ENCODE measurements around the gene INPP5A.

The INPP5A gene

DNA sequence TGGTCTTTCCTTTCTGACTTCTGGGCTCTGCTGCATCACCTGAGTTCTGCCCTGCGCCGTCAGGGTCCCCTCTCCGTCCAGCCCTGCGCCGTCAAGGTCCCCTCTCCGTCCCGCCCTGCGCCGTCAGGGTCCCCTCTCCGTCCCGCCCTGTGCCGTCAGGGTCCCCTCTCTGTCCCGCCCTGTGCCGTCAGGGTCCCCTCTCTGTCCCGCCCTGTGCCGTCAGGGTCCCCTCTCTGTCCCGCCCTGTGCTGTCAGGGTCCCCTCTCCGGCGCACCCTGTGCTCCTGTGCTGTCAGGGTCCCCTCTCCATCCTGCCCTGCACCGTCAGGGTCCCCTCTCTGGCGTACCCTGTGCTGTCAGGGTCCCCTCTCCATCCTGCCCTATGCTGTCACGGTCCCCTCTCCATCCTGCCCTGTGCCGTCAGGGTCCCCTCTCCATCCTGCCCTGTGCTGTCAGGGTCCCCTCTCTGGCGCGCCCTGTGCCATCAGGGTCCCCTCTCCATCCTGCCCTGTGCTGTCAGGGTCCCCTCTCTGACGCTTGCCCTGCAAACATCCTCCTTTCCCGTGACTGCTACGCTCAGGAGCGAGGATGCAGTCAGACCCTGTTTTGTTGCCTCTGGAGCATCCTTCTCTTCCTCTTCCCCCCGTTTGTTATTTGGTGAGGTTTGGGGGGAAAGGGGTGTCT, 66.4 kb downstream of the INPP5A start:
- no peaks in the 10 kb centered on the region for H3K4me1 ChIP-seq (ENCODE audit: insufficient read depth, low read length)

DNA sequence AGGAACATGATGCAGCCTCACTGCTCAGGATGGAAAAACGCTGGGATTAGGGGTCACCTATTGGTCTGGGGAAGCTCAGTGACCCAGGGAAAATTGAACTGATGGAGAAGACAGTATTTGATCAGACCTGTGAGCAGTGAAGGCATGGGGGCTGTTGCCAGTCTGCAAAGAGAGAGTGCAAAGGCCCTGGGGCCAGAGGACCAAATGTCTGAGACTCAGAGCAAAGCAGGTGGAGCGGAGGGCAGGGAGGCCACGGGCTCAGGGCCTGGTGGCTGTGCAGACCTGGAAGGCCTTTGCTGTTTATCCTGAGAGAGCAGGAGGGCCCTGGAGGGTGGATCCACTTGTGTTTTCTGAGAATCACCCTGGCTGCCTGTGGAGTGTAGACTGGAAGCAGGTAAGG, 67.1 kb downstream of the INPP5A start:
- Histone ChIP-seq H3K36me3 (ENCODE audit: insufficient read depth, low read length) (no peaks in the 10 kb centered on the region), H3K9me3 (ENCODE audit: insufficient read depth, low read depth, low read length) (peaks cover 26% of the 10 kb centered on the region), H3K27ac (ENCODE audit: low read depth, low read length) (no peak overlapping the region), H3K27me3 (ENCODE audit: insufficient read depth, low read length) (no peaks in the 10 kb centered on the region), H3K4me1 (ENCODE audit: insufficient read depth, low read length) (no peaks in the 10 kb centered on the region), H3K9ac (ENCODE audit: low read depth, low read length) (no peak overlapping the region), H3K4me3 (ENCODE audit: low read length) (no peak overlapping the region)
- WGBS, result 90% methylated on average over 3 of the region's 3 CpGs

More for the DNA sequence above, 66.4 kb downstream of the INPP5A start:
- Histone ChIP-seq H3K9ac (ENCODE audit: low read depth, low read length) (no peak overlapping the region), H3K27ac (ENCODE audit: low read depth, low read length) (no peak overlapping the region), H3K36me3 (ENCODE audit: insufficient read depth, low read length) (no peaks in the 10 kb centered on the region), H3K9me3 (ENCODE audit: insufficient read depth, low read depth, low read length) (peaks cover 30% of the 10 kb centered on the region), H3K4me3 (ENCODE audit: low read length) (no peak overlapping the region), H3K27me3 (ENCODE audit: insufficient read depth, low read length) (no peaks in the 10 kb centered on the region)
- 96% methylated on average over 29 of the region's 30 CpGs for WGBS

- peaks cover 19% of the 10 kb centered on the region for H3K9me3 ChIP-seq (ENCODE audit: insufficient read depth, low read depth, low read length)
- H3K27ac ChIP-seq (ENCODE audit: low read depth, low read length), result no peak overlapping the region
- H3K36me3 ChIP-seq (ENCODE audit: insufficient read depth, low read length), result no peaks in the 10 kb centered on the region
- H3K9ac ChIP-seq (ENCODE audit: low read depth, low read length), result no peak overlapping the region
- H3K4me1 ChIP-seq (ENCODE audit: insufficient read depth, low read length), result no peaks in the 10 kb centered on the region
- WGBS, result 91% methylated on average over 8 of the region's 8 CpGs
- H3K27me3 ChIP-seq (ENCODE audit: insufficient read depth, low read length), result no peaks in the 10 kb centered on the region
- no peak overlapping the region for H3K4me3 ChIP-seq (ENCODE audit: low read length)
Observed at GRCh38 chr10:132605390-132605789, 67.8 kb downstream of the INPP5A start.

- WGBS, result 94% methylated on average over 28 of the region's 28 CpGs
- no peak overlapping the region for H3K27ac ChIP-seq (ENCODE audit: low read depth, low read length)
- no peaks in the 10 kb centered on the region for H3K36me3 ChIP-seq (ENCODE audit: insufficient read depth, low read length)
- no peak overlapping the region for H3K9ac ChIP-seq (ENCODE audit: low read depth, low read length)
- peaks cover 12% of the 10 kb centered on the region for H3K9me3 ChIP-seq (ENCODE audit: insufficient read depth, low read depth, low read length)
- H3K4me1 ChIP-seq (ENCODE audit: insufficient read depth, low read length), result no peaks in the 10 kb centered on the region
- no peaks in the 10 kb centered on the region for H3K27me3 ChIP-seq (ENCODE audit: insufficient read depth, low read length)
- H3K4me3 ChIP-seq (ENCODE audit: low read length), result no peak overlapping the region
Observed at GRCh38 chr10:132606031-132606491, 68.5 kb downstream of the INPP5A start.

GRCh38 chr10:132606536-132607316, 69.1 kb downstream of the INPP5A start:
- no peaks in the 10 kb centered on the region for H3K27me3 ChIP-seq (ENCODE audit: insufficient read depth, low read length)
- H3K9me3 ChIP-seq (ENCODE audit: insufficient read depth, low read depth, low read length), result peaks cover 7% of the 10 kb centered on the region; the same call in 1 of the 2 replicates
- H3K4me3 ChIP-seq (ENCODE audit: low read length), result no peak overlapping the region
- no peak overlapping the region for H3K9ac ChIP-seq (ENCODE audit: low read depth, low read length)
- no peak overlapping the region for H3K27ac ChIP-seq (ENCODE audit: low read depth, low read length)
- H3K4me1 ChIP-seq (ENCODE audit: insufficient read depth, low read length), result no peaks in the 10 kb centered on the region
- H3K36me3 ChIP-seq (ENCODE audit: insufficient read depth, low read length), result no peaks in the 10 kb centered on the region
- 92% methylated on average over 40 of the region's 40 CpGs for WGBS

DNA sequence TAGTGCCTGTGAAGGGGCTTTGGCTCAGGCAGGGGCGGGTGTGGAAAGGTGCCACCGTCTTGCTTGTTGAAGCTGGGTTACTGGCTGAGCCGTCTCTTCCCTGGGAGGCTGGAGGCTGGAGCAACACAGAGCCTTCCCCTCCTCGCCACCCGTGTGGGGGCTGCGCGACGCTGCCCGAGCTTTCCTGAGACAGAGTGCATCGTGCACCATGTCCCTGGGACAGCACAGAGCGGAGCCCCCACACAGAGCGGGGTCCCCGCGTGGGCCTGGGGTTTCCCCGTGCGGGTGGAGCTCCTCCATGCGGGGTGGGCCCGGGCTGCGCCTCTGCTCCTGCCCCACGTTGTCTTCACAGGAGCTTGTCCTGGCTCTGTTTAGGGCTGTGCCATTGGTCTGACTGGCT, 69.9 kb downstream of the INPP5A start:
- no peak overlapping the region for H3K4me3 ChIP-seq (ENCODE audit: low read length)
- no peak overlapping the region for H3K27ac ChIP-seq (ENCODE audit: low read depth, low read length)
- no peak overlapping the region for H3K9ac ChIP-seq (ENCODE audit: low read depth, low read length)
- peaks cover 2% of the 10 kb centered on the region; the same call in 1 of the 2 replicates for H3K9me3 ChIP-seq (ENCODE audit: insufficient read depth, low read depth, low read length)
- H3K4me1 ChIP-seq (ENCODE audit: insufficient read depth, low read length), result no peaks in the 10 kb centered on the region
- H3K36me3 ChIP-seq (ENCODE audit: insufficient read depth, low read length), result no peaks in the 10 kb centered on the region
- WGBS, result 92% methylated on average over 20 of the region's 20 CpGs
- H3K27me3 ChIP-seq (ENCODE audit: insufficient read depth, low read length), result no peaks in the 10 kb centered on the region

- WGBS, result 95% methylated on average over 25 of the region's 25 CpGs
Observed at GRCh38 chr10:132607961-132608495, 70.4 kb downstream of the INPP5A start.

DNA sequence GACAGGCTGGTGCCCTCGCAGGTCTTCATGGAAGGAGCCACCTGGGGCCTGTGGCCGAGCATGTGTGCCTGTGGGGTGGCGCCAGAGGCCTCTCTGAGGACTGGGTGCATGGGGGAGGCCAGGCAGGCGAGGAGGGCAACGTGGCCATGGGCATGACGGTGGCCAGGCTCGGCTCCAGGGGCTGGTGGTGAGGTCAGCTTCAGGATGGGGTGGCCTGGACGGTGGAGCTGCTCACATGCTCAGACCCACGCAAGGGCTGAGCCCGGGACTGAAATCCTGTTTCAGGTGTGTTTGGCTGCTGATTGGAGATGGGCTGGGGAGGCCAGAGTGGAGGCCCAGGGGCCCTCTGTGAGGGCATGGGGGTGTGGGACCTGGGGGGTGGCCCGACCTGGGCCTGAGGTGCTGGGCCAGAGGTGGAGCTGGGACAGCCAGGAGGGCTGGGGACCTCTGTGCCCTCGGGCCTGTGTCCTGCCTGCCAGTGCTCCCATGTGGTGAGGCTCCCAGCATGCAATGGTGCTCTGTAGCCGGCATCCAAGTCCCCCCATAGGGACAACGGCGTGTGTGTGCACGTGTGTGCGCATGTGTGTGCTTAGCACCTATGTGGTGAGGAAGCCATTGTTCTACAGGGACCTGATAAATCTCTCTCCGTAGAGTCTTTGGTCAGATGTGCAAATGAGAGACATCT, 71.1 kb downstream of the INPP5A start:
- Histone ChIP-seq H3K9me3 (ENCODE audit: insufficient read depth, low read depth, low read length) (no peaks in the 10 kb centered on the region; the same call in 1 of the 2 replicates), H3K36me3 (ENCODE audit: insufficient read depth, low read length) (no peaks in the 10 kb centered on the region), H3K27me3 (ENCODE audit: insufficient read depth, low read length) (no peaks in the 10 kb centered on the region), H3K4me3 (ENCODE audit: low read length) (no peak overlapping the region), H3K27ac (ENCODE audit: low read depth, low read length) (no peak overlapping the region), H3K4me1 (ENCODE audit: insufficient read depth, low read length) (no peaks in the 10 kb centered on the region), H3K9ac (ENCODE audit: low read depth, low read length) (no peak overlapping the region)
- WGBS, result 88% methylated on average over 18 of the region's 18 CpGs

More at GRCh38 chr10:132607961-132608495, 70.4 kb downstream of the INPP5A start:
- H3K27ac ChIP-seq (ENCODE audit: low read depth, low read length), result no peak overlapping the region
- no peaks in the 10 kb centered on the region for H3K4me1 ChIP-seq (ENCODE audit: insufficient read depth, low read length)
- H3K9me3 ChIP-seq (ENCODE audit: insufficient read depth, low read depth, low read length), result peaks cover 2% of the 10 kb centered on the region; the same call in 1 of the 2 replicates
- H3K36me3 ChIP-seq (ENCODE audit: insufficient read depth, low read length), result no peaks in the 10 kb centered on the region
- H3K9ac ChIP-seq (ENCODE audit: low read depth, low read length), result no peak overlapping the region
- no peak overlapping the region for H3K4me3 ChIP-seq (ENCODE audit: low read length)
- H3K27me3 ChIP-seq (ENCODE audit: insufficient read depth, low read length), result no peaks in the 10 kb centered on the region

GRCh38 chr10:132609211-132609610, 71.6 kb downstream of the INPP5A start:
- no peaks in the 10 kb centered on the region for H3K27me3 ChIP-seq (ENCODE audit: insufficient read depth, low read length)
- no peak overlapping the region for H3K9ac ChIP-seq (ENCODE audit: low read depth, low read length)
- H3K27ac ChIP-seq (ENCODE audit: low read depth, low read length), result no peak overlapping the region
- H3K9me3 ChIP-seq (ENCODE audit: insufficient read depth, low read depth, low read length), result no peaks in the 10 kb centered on the region; the same call in 1 of the 2 replicates
- H3K4me3 ChIP-seq (ENCODE audit: low read length), result no peak overlapping the region
- WGBS, result 97% methylated on average over 14 of the region's 14 CpGs
- no peaks in the 10 kb centered on the region for H3K36me3 ChIP-seq (ENCODE audit: insufficient read depth, low read length)
- no peaks in the 10 kb centered on the region for H3K4me1 ChIP-seq (ENCODE audit: insufficient read depth, low read length)

GRCh38 chr10:132610071-132610701, 72.6 kb downstream of the INPP5A start:
- Histone ChIP-seq H3K27me3 (ENCODE audit: insufficient read depth, low read length) (no peaks in the 10 kb centered on the region), H3K9me3 (ENCODE audit: insufficient read depth, low read depth, low read length) (no peaks in the 10 kb centered on the region), H3K4me1 (ENCODE audit: insufficient read depth, low read length) (no peaks in the 10 kb centered on the region), H3K36me3 (ENCODE audit: insufficient read depth, low read length) (no peaks in the 10 kb centered on the region), H3K27ac (ENCODE audit: low read depth, low read length) (no peak overlapping the region), H3K9ac (ENCODE audit: low read depth, low read length) (no peak overlapping the region), H3K4me3 (ENCODE audit: low read length) (no peak overlapping the region)
- 95% methylated on average over 20 of the region's 20 CpGs for WGBS

All from HUES64 (cell line).